Measurements from ENCODE around the gene TGIF2.

Gene TGIF2

DNA sequence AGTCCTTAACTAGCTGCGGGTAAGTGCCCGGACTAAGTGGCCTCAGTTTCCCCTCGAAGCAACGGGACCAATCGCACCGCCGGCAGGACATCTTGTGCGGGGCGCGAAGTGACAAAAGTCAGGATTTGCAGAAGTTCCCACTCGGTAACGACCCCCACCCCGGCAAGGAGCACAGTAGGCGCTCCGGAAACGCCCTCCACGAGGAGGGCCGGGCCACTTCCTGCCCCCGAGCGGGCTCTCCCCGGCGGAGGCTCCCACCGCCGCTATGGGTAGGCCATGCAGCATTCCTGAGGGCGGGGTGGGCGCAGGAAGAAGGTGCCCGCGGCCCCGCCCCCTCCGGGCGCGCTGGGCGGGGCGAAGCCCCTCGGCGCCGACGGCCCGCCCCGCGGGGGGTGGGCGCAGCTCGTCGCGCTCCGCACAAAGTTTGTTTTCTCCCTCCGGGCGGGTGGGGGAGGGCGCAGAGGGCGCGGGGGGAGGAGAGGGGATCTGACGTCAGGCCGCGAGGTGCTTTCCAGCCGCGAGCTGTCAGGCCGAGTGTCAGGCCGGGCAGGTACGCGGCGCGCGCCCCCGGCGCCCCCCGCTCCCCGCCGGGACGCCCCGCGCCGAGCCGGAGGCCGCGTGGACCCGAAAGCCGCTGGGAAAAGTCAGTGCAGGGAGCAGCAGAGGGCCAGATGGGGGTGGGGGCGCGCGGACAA lies at the start of gene TGIF2:
TGIF2 (plus strand) TSS at position 495 of the 695 bp plus-strand sequence. CDS start 5,178 bp downstream, outside the sequence.
- H3K27ac Mint-ChIP-seq = peak within 1 kb of the TSS; percentile 97
- H3K4me3 Mint-ChIP-seq = peak within 1 kb of the TSS; percentile 88
- peaks cover 36% of the 10 kb centered on the region for H3K4me1 Mint-ChIP-seq
- H3K36me3 Mint-ChIP-seq = peaks cover 45% of the 10 kb centered on the region
- H3K9me3 Mint-ChIP-seq = no peaks in the 10 kb centered on the region
- ATAC-seq (peak; percentile 83), DNase-seq (ENCODE audit: low spot score in 2 of 2) (peak; percentile 88 to 92)

DNA sequence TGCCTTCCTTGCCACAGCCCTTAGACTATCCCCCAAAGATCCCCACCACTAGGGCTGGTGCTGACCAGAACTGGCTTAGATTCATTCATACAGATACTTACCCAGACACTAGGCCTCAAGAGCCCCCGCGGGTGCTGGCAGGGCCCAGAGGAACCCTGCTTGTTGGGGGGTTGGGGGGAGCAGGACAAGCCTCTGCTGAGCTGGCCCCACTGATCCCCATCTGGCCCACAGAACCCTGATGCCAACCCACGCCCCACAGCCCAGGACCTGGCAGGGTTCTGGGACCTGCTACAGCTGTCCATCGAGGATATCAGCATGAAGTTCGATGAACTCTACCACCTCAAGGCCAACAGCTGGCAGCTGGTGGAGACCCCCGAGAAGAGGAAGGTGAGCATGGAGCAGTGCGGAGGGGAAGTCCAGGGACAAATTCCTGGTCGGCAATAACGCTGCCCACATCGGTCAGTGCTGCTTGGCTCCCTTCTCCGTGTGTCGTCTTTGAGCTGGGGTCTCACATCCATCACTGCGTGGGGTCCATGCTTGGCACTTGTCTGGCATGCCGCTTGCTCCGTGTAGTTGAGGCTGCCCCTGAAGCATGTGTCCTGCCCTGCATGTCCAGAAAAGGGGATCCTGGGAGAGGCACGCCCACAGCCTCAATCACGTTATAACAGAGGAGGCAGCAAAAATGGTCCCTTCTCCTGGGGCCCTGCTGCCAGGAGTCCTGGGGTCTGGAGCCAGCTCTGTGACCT lies 47.6 kb upstream of the TGIF2 start:
- Mint-ChIP-seq H3K4me3 (no peak overlapping the region), H3K4me1 (peaks cover 7% of the 10 kb centered on the region), H3K36me3 (peaks cover 82% of the 10 kb centered on the region), H3K27ac (peak overlapping the region; percentile 45), H3K9me3 (no peaks in the 10 kb centered on the region)
- ATAC-seq = no peak
- DNase-seq (ENCODE audit: low spot score in 2 of 2) = no peak

DNA sequence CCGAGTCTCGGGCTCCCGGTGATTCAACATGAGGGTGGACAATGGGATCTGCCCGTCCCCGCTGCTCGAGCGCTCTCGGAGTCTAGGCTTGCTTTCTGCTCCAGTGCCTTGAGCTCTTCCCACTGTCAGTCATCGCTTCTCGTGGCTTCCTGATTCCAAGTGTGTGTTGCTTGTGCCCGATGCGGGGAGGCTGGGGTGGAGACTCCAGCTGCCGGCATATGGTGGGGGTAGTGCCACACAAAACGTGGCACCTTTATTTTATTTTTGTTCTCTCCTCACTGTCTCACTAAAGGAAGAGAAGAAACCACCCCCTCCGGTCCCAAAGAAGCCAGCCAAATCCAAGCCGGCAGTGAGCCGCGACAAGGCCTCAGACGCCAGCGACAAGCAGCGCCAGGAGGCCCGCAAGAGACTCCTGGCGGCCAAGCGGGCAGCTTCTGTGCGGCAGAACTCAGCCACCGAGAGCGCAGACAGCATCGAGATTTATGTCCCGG lies 46.8 kb upstream of the TGIF2 start:
- Mint-ChIP-seq H3K9me3 (no peaks in the 10 kb centered on the region), H3K27ac (no peak overlapping the region), H3K4me3 (no peak overlapping the region), H3K4me1 (peaks cover 4% of the 10 kb centered on the region), H3K36me3 (peaks cover 75% of the 10 kb centered on the region)
- ATAC-seq (no peak), DNase-seq (ENCODE audit: low spot score in 2 of 2) (no peak)

DNA sequence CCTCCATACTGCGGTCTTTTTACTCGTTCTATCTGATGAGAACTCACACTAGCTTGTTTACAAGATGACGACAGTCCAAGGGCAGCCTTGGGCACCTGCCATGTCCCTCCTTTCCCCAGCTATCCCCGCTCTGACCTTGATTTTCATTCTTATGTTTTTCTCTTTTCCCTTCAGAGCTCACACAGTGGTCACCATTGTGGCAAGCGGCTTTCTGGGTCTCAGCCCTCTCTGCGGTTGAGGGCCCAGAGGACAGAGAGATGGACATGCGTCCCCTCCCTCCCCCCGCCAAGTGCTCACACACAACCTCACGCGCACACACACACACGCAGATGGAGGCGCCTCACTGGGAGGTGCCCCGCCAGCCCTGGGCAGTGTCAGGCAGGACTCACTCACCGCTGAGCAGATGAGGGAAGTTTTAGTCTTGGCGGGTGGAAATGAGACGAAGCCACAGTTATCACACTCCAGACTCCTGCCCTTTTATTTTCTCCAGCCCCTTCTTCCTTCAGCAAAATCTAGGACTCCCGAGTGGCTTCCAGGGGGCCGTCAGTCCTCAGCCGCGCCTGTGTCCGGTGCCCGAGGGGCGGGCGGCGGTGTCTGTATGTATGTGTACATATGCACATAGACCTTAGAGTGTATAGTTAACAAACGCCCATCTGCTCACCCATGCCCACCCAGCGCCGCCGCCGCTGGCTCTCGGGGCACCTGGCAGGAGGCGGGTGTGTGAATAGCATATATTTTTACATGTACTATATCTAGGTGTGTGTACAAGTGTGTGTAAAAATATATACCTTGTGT lies 45.9 kb upstream of the TGIF2 start:
- H3K9me3 Mint-ChIP-seq = no peaks in the 10 kb centered on the region
- H3K4me1 Mint-ChIP-seq = no peaks in the 10 kb centered on the region
- no peak overlapping the region for H3K4me3 Mint-ChIP-seq
- peaks cover 66% of the 10 kb centered on the region for H3K36me3 Mint-ChIP-seq
- DNase-seq (ENCODE audit: low spot score in 2 of 2) = no peak
- ATAC-seq = no peak
- H3K27ac Mint-ChIP-seq = no peak overlapping the region

DNA sequence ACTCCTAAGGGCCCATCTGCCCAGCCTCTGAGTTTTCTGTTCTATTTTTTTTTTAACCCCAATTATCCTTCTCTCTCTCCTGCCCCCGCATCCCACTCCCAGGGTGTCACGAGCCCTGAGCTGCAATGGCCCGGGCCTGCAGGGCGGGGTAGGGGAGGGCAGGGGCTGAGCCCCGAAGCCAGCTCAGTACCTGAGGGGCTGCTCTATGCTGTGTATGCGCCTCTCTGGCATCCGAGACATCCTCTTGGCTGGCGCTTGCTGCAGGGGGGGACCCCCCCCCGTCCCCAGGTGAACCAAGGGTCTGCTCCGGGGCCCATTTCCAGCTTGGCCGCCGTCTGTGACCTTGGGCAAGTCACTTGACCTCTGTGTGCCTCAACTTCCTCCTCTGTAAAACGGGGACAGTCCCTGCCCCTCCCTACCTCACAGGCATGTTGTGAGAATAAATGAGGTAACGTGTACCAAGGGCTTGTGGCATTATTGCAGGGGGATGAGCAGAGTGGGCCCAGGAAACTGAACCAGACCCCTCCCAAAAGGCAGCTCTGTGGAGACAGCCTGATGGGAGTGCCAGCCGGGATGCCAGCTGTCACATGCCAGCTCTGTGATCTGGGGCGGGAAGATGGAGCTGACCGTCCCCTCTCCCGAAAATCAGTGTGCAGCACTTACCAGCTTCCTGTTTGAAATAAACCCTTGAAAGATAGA lies 45.1 kb upstream of the TGIF2 start:
- Mint-ChIP-seq H3K4me1 (no peaks in the 10 kb centered on the region), H3K9me3 (no peaks in the 10 kb centered on the region), H3K4me3 (no peak overlapping the region), H3K27ac (no peak overlapping the region), H3K36me3 (peaks cover 59% of the 10 kb centered on the region)
- ATAC-seq (no peak), DNase-seq (ENCODE audit: low spot score in 2 of 2) (no peak)

DNA sequence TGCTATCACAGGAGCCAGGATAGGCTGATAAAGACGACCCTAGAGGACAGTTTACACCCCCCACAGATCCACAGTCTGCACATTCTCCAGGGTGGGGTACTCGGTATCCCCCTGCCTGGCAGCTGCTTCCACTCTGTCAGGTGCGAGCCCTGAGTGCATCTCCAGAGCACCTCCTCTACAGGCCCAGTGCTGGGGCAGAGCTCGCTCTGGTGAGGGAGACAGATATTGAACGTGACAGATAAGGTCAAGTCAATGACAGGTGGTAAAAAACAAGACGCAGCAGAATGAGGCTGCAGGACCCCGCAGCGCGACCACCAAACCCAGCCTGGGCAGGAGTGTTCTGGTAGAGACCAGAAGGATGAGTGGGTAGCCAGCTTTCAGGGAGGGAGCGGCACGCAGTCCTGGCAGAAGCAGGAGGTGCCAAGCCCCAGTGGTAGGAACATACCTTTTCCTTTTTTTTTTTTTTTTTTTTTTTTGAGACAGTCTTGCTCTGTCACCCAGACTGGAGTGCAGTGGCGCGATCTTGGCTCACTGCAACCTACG lies 44.5 kb upstream of the TGIF2 start:
- Mint-ChIP-seq H3K36me3 (peaks cover 53% of the 10 kb centered on the region), H3K9me3 (no peaks in the 10 kb centered on the region), H3K27ac (no peak overlapping the region), H3K4me3 (no peak overlapping the region), H3K4me1 (no peaks in the 10 kb centered on the region)
- no peak for DNase-seq (ENCODE audit: low spot score in 2 of 2)
- no peak for ATAC-seq

DNA sequence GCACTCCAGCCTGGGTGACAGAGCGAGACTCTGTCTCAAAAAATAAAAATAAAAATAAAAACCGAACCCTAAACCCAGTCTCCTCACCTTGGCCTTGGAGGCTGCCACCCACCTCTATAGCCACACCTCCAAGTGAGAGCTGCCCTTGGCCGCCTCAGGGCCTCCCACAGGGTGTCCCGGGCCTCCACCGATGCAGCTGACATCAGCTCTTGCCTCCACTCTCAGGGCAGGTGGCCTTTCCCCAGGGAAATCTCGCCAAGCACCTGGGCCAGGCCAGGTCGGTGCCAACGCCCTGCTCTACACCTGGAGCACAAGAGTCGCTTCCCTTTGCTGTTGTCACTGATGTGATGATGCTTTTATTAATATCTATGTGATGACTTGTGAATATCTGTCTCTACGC lies 41.0 kb upstream of the TGIF2 start:
- Mint-ChIP-seq H3K4me1 (no peaks in the 10 kb centered on the region), H3K27ac (peak overlapping the region; percentile 7), H3K9me3 (no peaks in the 10 kb centered on the region), H3K4me3 (no peak overlapping the region), H3K36me3 (peaks cover 19% of the 10 kb centered on the region)
- DNase-seq (ENCODE audit: low spot score in 2 of 2) (no peak), ATAC-seq (no peak)

DNA sequence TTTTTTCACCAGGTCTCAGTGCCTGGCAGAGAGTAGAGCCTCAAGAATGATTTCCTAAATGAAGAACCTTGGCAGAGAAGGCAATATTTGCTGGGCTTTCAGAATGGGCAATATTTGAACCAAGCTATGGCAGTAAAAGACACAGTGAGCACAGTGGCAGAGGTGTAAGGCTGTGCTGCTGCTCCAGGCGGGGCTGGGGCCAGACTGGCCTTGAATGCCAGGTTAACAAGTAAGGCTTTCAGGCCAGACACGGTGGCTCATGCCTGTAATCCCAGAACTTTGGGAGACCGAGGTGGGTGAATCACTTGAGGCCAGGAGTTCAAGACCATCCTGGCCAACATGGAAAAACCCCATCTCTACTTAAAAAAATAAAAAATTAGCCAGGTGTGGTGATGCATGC lies 40.6 kb upstream of the TGIF2 start:
- Mint-ChIP-seq H3K9me3 (no peaks in the 10 kb centered on the region), H3K4me1 (no peaks in the 10 kb centered on the region), H3K4me3 (no peak overlapping the region), H3K36me3 (peaks cover 14% of the 10 kb centered on the region), H3K27ac (peak overlapping the region; percentile 7)
- DNase-seq (ENCODE audit: low spot score in 2 of 2) (no peak), ATAC-seq (no peak)

DNA sequence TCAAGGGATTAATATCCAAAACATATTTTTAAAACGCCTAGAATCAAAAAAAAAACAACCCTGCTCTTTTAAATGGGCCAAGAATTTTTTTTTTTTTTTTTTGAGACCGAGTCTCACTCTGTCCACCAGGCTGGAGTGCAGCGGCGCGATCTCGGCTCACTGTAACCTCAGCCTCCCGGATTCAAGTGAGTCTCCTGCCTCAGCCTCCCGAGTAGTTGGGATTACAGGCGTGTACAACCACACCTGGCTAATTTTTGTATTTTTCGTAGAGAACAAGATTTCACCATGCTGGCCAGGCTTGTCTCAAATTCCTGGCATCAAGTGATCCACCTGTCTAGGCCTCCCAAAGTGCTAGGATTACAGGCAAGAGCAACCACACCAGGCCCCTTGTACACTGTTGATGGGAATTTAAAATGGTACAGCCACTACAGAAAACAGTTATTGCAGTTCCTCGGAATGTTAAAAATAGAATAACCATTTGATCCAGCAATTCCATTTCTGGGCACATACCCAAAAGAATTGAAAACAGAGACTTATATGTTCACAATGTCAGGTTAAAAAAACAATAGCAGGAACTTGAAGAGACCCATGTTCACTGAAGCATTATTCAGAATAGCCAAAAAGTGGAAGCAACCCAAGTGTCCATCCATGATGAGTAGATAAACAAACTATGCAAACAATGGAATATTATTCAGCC lies 35.2 kb upstream of the TGIF2 start:
- H3K36me3 Mint-ChIP-seq = no peaks in the 10 kb centered on the region
- DNase-seq (ENCODE audit: low spot score in 2 of 2) = no peak
- H3K4me1 Mint-ChIP-seq = no peaks in the 10 kb centered on the region
- ATAC-seq = no peak
- H3K4me3 Mint-ChIP-seq = no peak overlapping the region
- H3K9me3 Mint-ChIP-seq = no peaks in the 10 kb centered on the region
- H3K27ac Mint-ChIP-seq = no peak overlapping the region

DNA sequence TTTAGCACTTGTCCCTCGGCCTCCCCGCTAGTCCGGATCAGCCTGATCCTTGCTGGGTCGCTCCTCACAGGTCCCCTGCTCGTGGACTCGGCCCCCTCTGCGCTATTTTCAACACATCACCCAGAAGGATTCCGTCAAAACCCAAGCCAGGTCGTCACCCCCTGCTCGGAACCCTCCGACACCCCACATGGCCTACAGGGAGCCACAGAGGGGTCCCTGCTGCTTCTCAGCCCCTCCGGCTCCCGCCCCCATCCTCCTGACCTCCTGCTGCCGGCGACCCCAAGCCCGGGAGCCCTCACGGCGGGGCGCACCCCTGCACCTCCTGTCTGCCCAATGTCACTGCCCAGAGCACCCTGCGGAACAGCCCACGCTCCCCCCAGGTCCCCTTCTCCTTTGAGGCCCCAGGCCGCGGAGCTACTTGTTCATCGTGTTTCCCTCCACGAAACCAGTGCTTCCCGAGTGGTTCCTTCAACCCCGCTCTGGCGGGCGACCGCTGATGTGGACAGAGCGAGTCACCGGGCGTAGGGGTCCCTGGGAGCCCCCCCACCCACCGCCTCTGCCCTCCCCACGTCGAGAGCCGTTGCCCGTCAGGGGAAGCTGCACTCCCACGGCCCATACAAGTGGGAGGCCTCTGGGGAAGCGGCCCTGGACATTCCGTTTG lies 32.7 kb upstream of the TGIF2 start:
- Mint-ChIP-seq H3K27ac (no peak overlapping the region), H3K36me3 (no peaks in the 10 kb centered on the region), H3K4me1 (no peaks in the 10 kb centered on the region), H3K4me3 (no peak overlapping the region), H3K9me3 (no peaks in the 10 kb centered on the region)
- ATAC-seq (no peak), DNase-seq (ENCODE audit: low spot score in 2 of 2) (no peak)

DNA sequence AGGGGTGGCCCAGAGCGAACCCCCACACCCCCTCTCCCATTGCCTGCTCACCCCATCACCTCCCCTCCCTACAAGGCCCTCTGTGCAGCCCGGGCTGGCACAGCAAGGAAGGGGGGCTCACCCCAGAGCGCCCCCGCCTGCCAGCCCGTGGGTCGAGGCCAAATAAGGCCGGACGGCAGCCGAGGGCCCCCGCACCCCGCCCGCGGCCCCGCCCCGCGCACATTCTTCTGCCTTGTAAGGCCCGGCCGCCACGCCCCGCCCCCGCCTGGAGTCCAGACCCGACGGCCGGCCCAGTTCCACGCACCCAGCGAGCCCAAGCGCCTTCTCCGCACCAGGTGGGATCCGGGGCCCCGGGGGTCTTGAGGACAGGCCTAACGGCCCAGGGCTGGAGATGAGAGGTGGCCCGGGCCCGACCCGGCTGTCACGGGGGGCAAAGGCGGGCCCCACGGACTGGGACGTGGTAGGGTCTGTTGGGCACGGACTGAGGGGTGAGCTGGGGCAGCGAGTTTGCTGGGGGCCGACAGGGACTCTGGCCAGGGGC lies 32.1 kb upstream of the TGIF2 start, which contains the start of gene MYL9:
MYL9 (plus strand) TSS at position 293 of the 541 bp plus-strand sequence. CDS start 3,366 bp downstream, outside the sequence.
- Mint-ChIP-seq H3K4me3 (peak within 1 kb of the TSS; percentile 24), H3K9me3 (no peaks in the 10 kb centered on the region), H3K4me1 (no peaks in the 10 kb centered on the region), H3K36me3 (no peaks in the 10 kb centered on the region), H3K27ac (peak within 1 kb of the TSS; percentile 80)
- peak; percentile 50 for ATAC-seq
- no peak for DNase-seq (ENCODE audit: low spot score in 2 of 2)

DNA sequence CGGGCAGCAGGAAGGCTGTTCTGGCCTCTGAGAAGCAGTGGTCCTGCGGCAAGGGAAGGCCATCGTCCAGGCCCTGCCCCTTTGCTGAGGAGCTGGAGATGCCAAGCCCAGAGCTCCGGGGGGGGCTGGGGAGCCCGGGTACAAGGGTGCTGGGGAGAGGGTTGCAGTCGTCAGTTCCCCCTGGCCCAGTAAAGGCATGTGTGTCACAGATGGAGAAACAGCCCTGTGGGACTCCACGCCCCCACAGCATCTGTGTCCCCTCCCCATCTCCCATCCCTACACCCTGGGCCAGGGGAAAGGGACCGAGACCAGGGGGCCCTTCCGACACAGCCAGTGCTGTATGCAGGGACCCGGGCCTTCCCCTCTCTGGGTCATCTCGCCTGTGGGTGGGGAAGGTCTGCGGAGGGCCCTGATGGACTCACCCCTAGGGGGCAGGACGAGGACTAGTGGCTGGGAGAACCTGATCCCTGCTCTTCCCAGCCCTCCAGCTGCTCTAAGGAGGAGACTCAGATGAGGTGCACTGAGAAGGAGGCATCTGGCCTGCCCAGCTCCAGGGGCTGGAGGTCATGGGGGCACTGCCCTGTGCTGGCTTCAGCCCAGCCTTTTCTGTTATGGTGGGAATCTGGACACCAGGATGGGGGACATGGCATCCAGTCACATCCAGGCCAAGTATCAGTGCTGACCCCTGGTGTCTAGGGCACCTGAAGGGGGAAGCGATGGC lies 31.5 kb upstream of the TGIF2 start:
- H3K27ac Mint-ChIP-seq = no peak overlapping the region
- no peaks in the 10 kb centered on the region for H3K4me1 Mint-ChIP-seq
- peak overlapping the region; percentile 24 for H3K4me3 Mint-ChIP-seq
- DNase-seq (ENCODE audit: low spot score in 2 of 2) = no peak
- no peak for ATAC-seq
- H3K36me3 Mint-ChIP-seq = no peaks in the 10 kb centered on the region
- H3K9me3 Mint-ChIP-seq = no peaks in the 10 kb centered on the region

DNA sequence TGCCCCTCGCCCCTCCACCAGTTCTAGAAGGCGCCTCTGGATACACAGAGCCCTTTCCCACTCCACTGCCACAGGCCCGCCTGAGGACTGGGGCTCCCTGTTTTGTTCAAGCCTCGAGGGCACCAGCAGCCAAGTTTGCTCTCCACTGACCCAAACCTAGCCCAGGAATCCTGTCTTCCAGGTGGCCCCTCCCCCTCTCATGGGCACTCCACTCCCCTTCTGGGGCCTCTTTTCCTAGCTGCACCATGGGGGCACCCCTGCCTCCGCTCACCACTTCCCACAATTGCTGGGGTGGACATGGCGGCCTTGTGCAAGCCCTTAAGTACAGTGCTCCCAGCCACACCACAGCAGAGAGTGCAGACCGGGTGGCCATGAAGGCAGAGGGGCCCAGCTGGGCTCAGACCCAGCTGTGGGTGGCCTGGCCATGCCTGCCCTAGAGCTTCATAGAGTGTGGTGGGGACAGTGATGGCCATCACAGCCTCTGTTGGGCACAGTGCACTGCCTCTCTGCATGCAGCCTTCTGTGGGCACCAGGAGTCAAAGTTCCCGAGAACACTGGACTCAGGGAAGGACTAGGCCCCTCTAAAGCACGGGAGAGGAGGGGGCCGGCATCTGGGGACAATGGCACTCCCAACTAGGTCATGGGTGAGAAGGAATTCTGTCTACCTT lies 30.7 kb upstream of the TGIF2 start:
- H3K36me3 Mint-ChIP-seq = no peaks in the 10 kb centered on the region
- H3K4me1 Mint-ChIP-seq = no peaks in the 10 kb centered on the region
- no peak for ATAC-seq
- H3K9me3 Mint-ChIP-seq = no peaks in the 10 kb centered on the region
- DNase-seq (ENCODE audit: low spot score in 2 of 2) = no peak
- peak overlapping the region; percentile 80 for H3K27ac Mint-ChIP-seq
- H3K4me3 Mint-ChIP-seq = no peak overlapping the region
